Measurements from ENCODE around the gene CCNE1.

Gene CCNE1

GRCh38 chr19:29860492-29860891 lies 48.7 kb downstream of the CCNE1 start:
- Histone ChIP-seq H3K4me3 (ENCODE audit: low read length) (no peak overlapping the region), H3K9me3 (ENCODE audit: control insufficient read depth, low read length) (no peaks in the 10 kb centered on the region), H3K4me1 (ENCODE audit: control insufficient read depth, insufficient read depth, low read length) (no peaks in the 10 kb centered on the region), H3K36me3 (ENCODE audit: control insufficient read depth, insufficient read depth, low read length) (no peaks in the 10 kb centered on the region), H3K27me3 (ENCODE audit: control insufficient read depth, insufficient read depth, low read length) (peaks cover 12% of the 10 kb centered on the region), H3K9ac (ENCODE audit: low read length) (no peak overlapping the region)

- Histone ChIP-seq H3K4me3 (ENCODE audit: low read length) (no peak overlapping the region), H3K4me1 (ENCODE audit: control insufficient read depth, insufficient read depth, low read length) (no peaks in the 10 kb centered on the region), H3K27me3 (ENCODE audit: control insufficient read depth, insufficient read depth, low read length) (peaks cover 12% of the 10 kb centered on the region), H3K9me3 (ENCODE audit: control insufficient read depth, low read length) (no peaks in the 10 kb centered on the region), H3K36me3 (ENCODE audit: control insufficient read depth, insufficient read depth, low read length) (no peaks in the 10 kb centered on the region), H3K9ac (ENCODE audit: low read length) (no peak overlapping the region)
Observed at GRCh38 chr19:29861574-29861973, 49.8 kb downstream of the CCNE1 start.

GRCh38 chr19:29866011-29866410 lies 54.2 kb downstream of the CCNE1 start:
- Histone ChIP-seq H3K9me3 (ENCODE audit: control insufficient read depth, low read length) (no peaks in the 10 kb centered on the region), H3K4me3 (ENCODE audit: low read length) (no peak overlapping the region), H3K9ac (ENCODE audit: low read length) (no peak overlapping the region), H3K36me3 (ENCODE audit: control insufficient read depth, insufficient read depth, low read length) (no peaks in the 10 kb centered on the region), H3K4me1 (ENCODE audit: control insufficient read depth, insufficient read depth, low read length) (no peaks in the 10 kb centered on the region), H3K27me3 (ENCODE audit: control insufficient read depth, insufficient read depth, low read length) (peaks cover 6% of the 10 kb centered on the region)

- H3K4me3 ChIP-seq (ENCODE audit: low read length): no peak overlapping the region
- no peaks in the 10 kb centered on the region for H3K36me3 ChIP-seq (ENCODE audit: control insufficient read depth, insufficient read depth, low read length)
- no peaks in the 10 kb centered on the region for H3K9me3 ChIP-seq (ENCODE audit: control insufficient read depth, low read length)
- no peak overlapping the region for H3K9ac ChIP-seq (ENCODE audit: low read length)
- peaks cover 6% of the 10 kb centered on the region for H3K27me3 ChIP-seq (ENCODE audit: control insufficient read depth, insufficient read depth, low read length)
- peaks cover 4% of the 10 kb centered on the region for H3K4me1 ChIP-seq (ENCODE audit: control insufficient read depth, insufficient read depth, low read length)
Observed at GRCh38 chr19:29867984-29868383, 56.2 kb downstream of the CCNE1 start.

GRCh38 chr19:29871143-29871542 lies 59.4 kb downstream of the CCNE1 start:
- Histone ChIP-seq H3K9ac (ENCODE audit: low read length) (no peak overlapping the region), H3K27me3 (ENCODE audit: control insufficient read depth, insufficient read depth, low read length) (peaks cover 11% of the 10 kb centered on the region), H3K4me3 (ENCODE audit: low read length) (no peak overlapping the region), H3K9me3 (ENCODE audit: control insufficient read depth, low read length) (no peaks in the 10 kb centered on the region), H3K4me1 (ENCODE audit: control insufficient read depth, insufficient read depth, low read length) (peaks cover 7% of the 10 kb centered on the region), H3K36me3 (ENCODE audit: control insufficient read depth, insufficient read depth, low read length) (no peaks in the 10 kb centered on the region)

GRCh38 chr19:29872224-29872731 lies 60.5 kb downstream of the CCNE1 start:
- H3K4me3 ChIP-seq (ENCODE audit: low read length): no peak overlapping the region
- H3K4me1 ChIP-seq (ENCODE audit: control insufficient read depth, insufficient read depth, low read length): peaks cover 7% of the 10 kb centered on the region
- no peak overlapping the region for H3K9ac ChIP-seq (ENCODE audit: low read length)
- H3K9me3 ChIP-seq (ENCODE audit: control insufficient read depth, low read length): no peaks in the 10 kb centered on the region
- H3K27me3 ChIP-seq (ENCODE audit: control insufficient read depth, insufficient read depth, low read length): peaks cover 14% of the 10 kb centered on the region
- H3K36me3 ChIP-seq (ENCODE audit: control insufficient read depth, insufficient read depth, low read length): no peaks in the 10 kb centered on the region

GRCh38 chr19:29873024-29873800 lies 61.4 kb downstream of the CCNE1 start:
- H3K27me3 ChIP-seq (ENCODE audit: control insufficient read depth, insufficient read depth, low read length): peaks cover 14% of the 10 kb centered on the region
- no peak overlapping the region for H3K9ac ChIP-seq (ENCODE audit: low read length)
- no peak overlapping the region for H3K4me3 ChIP-seq (ENCODE audit: low read length)
- no peaks in the 10 kb centered on the region for H3K36me3 ChIP-seq (ENCODE audit: control insufficient read depth, insufficient read depth, low read length)
- peaks cover 7% of the 10 kb centered on the region for H3K4me1 ChIP-seq (ENCODE audit: control insufficient read depth, insufficient read depth, low read length)
- H3K9me3 ChIP-seq (ENCODE audit: control insufficient read depth, low read length): no peaks in the 10 kb centered on the region
